Measurements from ENCODE around the gene CDC42EP5. TPM values are rescaled to one million over a fixed set of nuclear protein-coding genes. Genes with fewer than 3 reads are reported as not detected.

Gene CDC42EP5
- polyA plus RNA-seq, 3 donors = not detected

DNA sequence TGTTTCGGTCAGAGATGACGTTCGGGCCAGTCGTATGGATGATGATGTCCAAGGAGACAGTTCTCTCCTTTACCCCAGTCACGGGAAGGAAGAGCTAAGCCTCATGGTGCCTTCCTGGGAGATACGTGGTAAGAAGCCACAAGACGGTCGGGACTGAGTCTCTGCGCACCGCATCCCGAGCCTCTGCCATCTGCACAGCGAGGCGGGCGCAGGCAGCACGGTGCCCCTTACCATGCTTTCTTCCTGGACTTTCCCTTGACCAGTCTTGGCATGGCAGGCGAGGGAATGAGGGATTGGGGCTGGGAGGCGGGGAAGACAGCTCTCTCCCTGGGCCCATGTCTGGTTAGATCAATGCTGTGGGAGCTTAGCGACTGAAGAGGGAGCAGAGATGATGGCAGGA is 19.5 kb upstream of the CDC42EP5 start:
- peaks cover 47 to 88% of the 10 kb centered on the region in 2 donors for H3K27me3 ChIP-seq (ENCODE audit: control insufficient read depth in 2 of 2, insufficient read depth in 2 of 2, low read length in 2 of 2)
- TF ChIP-seq, protein P1, sequence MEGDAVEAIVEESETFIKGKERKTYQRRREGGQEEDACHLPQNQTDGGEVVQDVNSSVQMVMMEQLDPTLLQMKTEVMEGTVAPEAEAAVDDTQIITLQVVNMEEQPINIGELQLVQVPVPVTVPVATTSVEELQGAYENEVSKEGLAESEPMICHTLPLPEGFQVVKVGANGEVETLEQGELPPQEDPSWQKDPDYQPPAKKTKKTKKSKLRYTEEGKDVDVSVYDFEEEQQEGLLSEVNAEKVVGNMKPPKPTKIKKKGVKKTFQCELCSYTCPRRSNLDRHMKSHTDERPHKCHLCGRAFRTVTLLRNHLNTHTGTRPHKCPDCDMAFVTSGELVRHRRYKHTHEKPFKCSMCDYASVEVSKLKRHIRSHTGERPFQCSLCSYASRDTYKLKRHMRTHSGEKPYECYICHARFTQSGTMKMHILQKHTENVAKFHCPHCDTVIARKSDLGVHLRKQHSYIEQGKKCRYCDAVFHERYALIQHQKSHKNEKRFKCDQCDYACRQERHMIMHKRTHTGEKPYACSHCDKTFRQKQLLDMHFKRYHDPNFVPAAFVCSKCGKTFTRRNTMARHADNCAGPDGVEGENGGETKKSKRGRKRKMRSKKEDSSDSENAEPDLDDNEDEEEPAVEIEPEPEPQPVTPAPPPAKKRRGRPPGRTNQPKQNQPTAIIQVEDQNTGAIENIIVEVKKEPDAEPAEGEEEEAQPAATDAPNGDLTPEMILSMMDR (IDR thresholded peaks at IDR 0.05) = no peak

DNA sequence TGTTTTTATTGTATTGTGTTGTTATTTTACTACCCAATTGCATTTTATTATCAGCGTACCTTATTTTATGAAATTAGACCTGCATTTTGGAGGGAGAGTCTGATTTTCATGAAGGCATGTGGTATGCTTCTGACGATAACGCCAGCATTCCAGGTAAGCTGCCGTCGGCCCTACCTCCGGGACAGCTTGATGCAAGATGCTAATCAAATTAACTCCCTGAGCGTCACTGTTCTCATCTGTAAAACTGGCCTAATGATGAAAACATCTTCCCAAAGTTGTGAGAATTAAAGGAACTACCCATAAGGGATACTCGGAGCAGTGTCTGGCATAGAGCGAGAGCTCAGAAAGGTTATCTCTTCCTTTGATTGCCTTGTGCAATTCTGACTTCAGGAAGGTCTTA is 16.7 kb upstream of the CDC42EP5 start:
- H3K36me3 Mint-ChIP-seq = no peaks in the 10 kb centered on the region
- intact Hi-C loops (cut with micrococcal nuclease) = loop anchor here (10.0 kb wide), 2 partner anchors 185 to 445 kb away; no protein-coding TSS in a partner anchor
- no peak overlapping the region for H3K27ac Mint-ChIP-seq
- WGBS (ENCODE audit: insufficient coverage) = 87% methylated on average over 7 of the region's 9 CpGs
- peaks cover 88 to 94% (median 94%) of the 10 kb centered on the region in 3 donors for H3K27me3 Mint-ChIP-seq (ENCODE audit: low read depth in 3 of 3)
- no peaks in the 10 kb centered on the region for H3K36me3 ChIP-seq (replicated peaks in 1 of 2; ENCODE audit: control insufficient read depth in 1 of 2, insufficient read depth in 2 of 2, low read length in 2 of 2)
- H3K27ac ChIP-seq (ENCODE audit: low read depth in 1 of 2, low read length in 2 of 2) = no peak overlapping the region
- TF ChIP-seq, protein P1 (IDR thresholded peaks at IDR 0.05) = no peak
- no peak overlapping the region for H3K4me2 ChIP-seq (replicated peaks; ENCODE audit: extremely low read depth, low read length, poor library complexity, severe bottlenecking)
- H3K4me3 Mint-ChIP-seq = peak overlapping the region in 1 of 2 donors; percentile 68
- no peaks in the 10 kb centered on the region for H3K4me1 ChIP-seq (ENCODE audit: control insufficient read depth in 1 of 2, insufficient read depth in 2 of 2, low read length in 2 of 2)
- H3K9me3 Mint-ChIP-seq = peaks cover 0 to 19% (median 4%) of the 10 kb centered on the region in 7 donors
- no peaks in the 10 kb centered on the region for H3K9me3 ChIP-seq (replicated peaks in 1 of 2; ENCODE audit: control insufficient read depth in 1 of 2, insufficient read depth in 1 of 2, low read length in 2 of 2)
- H3K4me3 ChIP-seq (replicated peaks in 1 of 3; ENCODE audit: low read depth in 2 of 3, low read length in 3 of 3) = no peak overlapping the region
- peaks cover 48 to 94% of the 10 kb centered on the region in 2 donors for H3K27me3 ChIP-seq (ENCODE audit: control insufficient read depth in 2 of 2, insufficient read depth in 2 of 2, low read length in 2 of 2)
- H3K9ac ChIP-seq (ENCODE audit: insufficient read depth, low read length, poor library complexity, severe bottlenecking) = no peak overlapping the region
- no peak overlapping the region for H2AFZ ChIP-seq (ENCODE audit: insufficient read depth, low read depth, low read length, poor library complexity, severe bottlenecking)
- H3K4me1 Mint-ChIP-seq = no peaks in the 10 kb centered on the region
- H4K20me1 ChIP-seq (ENCODE audit: insufficient read depth, low read length) = no peaks in the 10 kb centered on the region
- no peak for DNase-seq
- no peaks in the 10 kb centered on the region for H3K79me2 ChIP-seq (ENCODE audit: insufficient read depth, low read length)

More for the DNA sequence above, 19.5 kb upstream of the CDC42EP5 start:
- H2AFZ ChIP-seq (ENCODE audit: insufficient read depth, low read depth, low read length, poor library complexity, severe bottlenecking) = no peak overlapping the region
- H3K4me3 ChIP-seq (replicated peaks in 1 of 3; ENCODE audit: low read depth in 2 of 3, low read length in 3 of 3) = no peak overlapping the region
- H3K4me1 Mint-ChIP-seq = no peaks in the 10 kb centered on the region
- no peaks in the 10 kb centered on the region for H3K36me3 ChIP-seq (replicated peaks in 1 of 2; ENCODE audit: control insufficient read depth in 1 of 2, insufficient read depth in 2 of 2, low read length in 2 of 2)
- DNase-seq = no peak
- peaks cover 0 to 8% (median 3%) of the 10 kb centered on the region in 7 donors for H3K9me3 Mint-ChIP-seq
- 98% methylated on average over 10 of the region's 18 CpGs for WGBS (ENCODE audit: insufficient coverage)
- H4K20me1 ChIP-seq (ENCODE audit: insufficient read depth, low read length) = no peaks in the 10 kb centered on the region
- no peaks in the 10 kb centered on the region for H3K9me3 ChIP-seq (replicated peaks in 1 of 2; ENCODE audit: control insufficient read depth in 1 of 2, insufficient read depth in 1 of 2, low read length in 2 of 2)
- H3K79me2 ChIP-seq (ENCODE audit: insufficient read depth, low read length) = no peaks in the 10 kb centered on the region
- peaks cover 90 to 97% (median 91%) of the 10 kb centered on the region in 3 donors for H3K27me3 Mint-ChIP-seq (ENCODE audit: low read depth in 3 of 3)
- H3K4me2 ChIP-seq (replicated peaks; ENCODE audit: extremely low read depth, low read length, poor library complexity, severe bottlenecking) = no peak overlapping the region
- H3K27ac ChIP-seq (ENCODE audit: low read depth in 1 of 2, low read length in 2 of 2) = no peak overlapping the region
- H3K4me1 ChIP-seq (ENCODE audit: control insufficient read depth in 1 of 2, insufficient read depth in 2 of 2, low read length in 2 of 2) = no peaks in the 10 kb centered on the region
- no peak overlapping the region for H3K27ac Mint-ChIP-seq
- H3K36me3 Mint-ChIP-seq = no peaks in the 10 kb centered on the region
- intact Hi-C loops (cut with micrococcal nuclease) = loop anchor here in 1 of 2 donors (10.0 kb wide), 1 partner anchor 442 kb away; no protein-coding TSS in a partner anchor
- H3K9ac ChIP-seq (ENCODE audit: insufficient read depth, low read length, poor library complexity, severe bottlenecking) = no peak overlapping the region
- H3K4me3 Mint-ChIP-seq = peak overlapping the region in 1 of 2 donors; percentile 90

Measured in CD14-positive monocyte (primary cell).